HT1080 (cell line): ENCODE measurements around the gene NFE2L1. TPM values are rescaled to one million over a fixed set of nuclear protein-coding genes. Genes with fewer than 3 reads are reported as not detected.

Experiments used
- DNase-seq: peaks from one replicate; pipeline ENCODE4 v3.0.0-alpha.2; 2015; ENCODE audit warnings: low read depth
- total RNA-seq: library from RNA; depleted of rRNA; stranded (reverse); fragments of >200 nt; shearing (Covaris generic); gene quantifications from 2 replicates; pipeline ENCODE4 v1.2.3, GENCODE V29; 2014

Gene NFE2L1
- total RNA-seq, 1 experiment from 2014 or later, result 59.4 TPM

- DNase-seq, result peak; percentile 25
Measured at GRCh38 chr17:48047113-48047740, 932 bp upstream of the NFE2L1 start.

DNA sequence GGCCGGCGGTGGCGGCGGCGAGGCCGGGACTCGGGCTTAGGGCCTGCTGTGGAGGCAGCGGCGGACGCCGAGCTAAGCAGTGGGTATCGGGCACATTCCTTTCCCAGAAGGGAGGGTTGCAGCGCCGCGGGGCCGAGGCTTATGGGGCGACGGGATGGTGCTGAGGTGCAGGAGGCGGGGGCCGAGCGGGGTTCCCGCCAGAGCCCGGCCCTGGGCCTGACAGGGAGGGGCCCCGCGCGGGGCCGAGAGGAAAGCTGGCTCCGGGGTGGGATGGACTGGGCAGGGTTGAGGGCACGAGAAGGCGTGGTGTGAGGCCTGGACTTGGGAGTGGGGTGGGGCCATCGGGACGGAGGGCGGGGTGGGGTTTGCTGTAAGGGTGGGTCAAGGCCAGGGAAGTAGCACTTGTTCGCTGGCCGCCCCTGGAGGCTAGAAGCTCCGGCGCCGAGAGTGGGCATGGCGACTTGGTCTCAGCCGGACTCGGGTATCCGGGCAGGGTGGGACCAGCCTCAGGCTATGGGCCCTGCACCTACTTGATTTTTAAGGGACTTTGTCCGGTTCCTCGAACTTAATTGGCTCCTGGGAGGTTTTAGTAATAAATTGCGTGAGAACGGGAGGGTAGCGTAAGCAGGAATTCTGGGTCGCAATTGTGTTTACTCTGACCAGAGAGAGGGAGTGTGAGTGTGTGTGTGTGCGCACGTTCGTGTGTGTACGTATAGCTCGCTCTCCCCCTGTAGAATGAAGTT, 396 bp downstream of the NFE2L1 start:
- peak; percentile 91 for DNase-seq

DNA sequence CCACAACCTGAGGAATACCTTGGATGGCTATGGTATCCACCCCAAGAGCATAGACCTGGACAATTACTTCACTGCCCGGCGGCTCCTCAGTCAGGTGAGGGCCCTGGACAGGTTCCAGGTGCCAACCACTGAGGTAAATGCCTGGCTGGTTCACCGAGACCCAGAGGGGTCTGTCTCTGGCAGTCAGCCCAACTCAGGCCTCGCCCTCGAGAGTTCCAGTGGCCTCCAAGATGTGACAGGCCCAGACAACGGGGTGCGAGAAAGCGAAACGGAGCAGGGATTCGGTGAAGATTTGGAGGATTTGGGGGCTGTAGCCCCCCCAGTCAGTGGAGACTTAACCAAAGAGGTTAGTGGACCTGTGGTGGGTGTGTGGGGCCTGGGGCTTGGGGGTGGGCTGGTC, 3.1 kb downstream of the NFE2L1 start:
- DNase-seq, result no peak

DNA sequence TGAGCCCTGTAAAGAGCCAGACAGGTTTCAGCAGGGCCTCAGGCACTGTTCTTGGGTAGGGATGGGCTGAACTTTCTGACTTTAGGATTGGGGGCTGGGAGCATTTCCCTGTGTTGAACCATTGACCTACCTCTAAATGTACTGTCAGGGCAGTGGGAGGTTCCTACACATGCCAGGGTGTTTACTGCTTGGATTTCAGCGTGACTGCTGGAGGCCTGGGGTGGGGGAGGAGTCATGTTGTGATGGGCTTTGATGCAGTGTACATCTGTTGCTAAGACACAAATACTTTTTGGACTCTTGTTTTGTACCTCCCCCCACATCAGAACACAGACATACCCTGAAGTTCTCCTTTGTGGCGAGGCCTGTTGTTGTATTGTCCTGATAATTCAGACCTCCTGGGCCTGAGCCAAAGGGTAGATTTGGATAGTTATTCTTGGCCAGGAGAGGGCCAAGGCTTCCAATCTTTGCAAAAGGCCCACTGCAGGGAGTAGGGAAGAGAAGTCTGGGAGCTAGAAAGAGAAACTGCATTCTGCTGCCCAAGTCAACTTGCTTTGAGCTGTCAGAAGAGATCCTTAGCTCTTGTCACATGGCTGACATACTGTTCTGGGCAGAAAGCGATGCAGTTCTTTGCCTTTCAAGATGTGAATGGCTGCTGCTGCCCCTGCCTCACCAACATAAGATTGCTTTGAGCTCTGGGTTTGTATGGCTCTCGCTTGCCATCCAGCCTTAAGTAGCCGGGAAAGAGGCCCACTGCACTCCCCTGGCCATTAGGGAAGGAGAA, 3.7 kb downstream of the NFE2L1 start:
- DNase-seq, result no peak

DNA sequence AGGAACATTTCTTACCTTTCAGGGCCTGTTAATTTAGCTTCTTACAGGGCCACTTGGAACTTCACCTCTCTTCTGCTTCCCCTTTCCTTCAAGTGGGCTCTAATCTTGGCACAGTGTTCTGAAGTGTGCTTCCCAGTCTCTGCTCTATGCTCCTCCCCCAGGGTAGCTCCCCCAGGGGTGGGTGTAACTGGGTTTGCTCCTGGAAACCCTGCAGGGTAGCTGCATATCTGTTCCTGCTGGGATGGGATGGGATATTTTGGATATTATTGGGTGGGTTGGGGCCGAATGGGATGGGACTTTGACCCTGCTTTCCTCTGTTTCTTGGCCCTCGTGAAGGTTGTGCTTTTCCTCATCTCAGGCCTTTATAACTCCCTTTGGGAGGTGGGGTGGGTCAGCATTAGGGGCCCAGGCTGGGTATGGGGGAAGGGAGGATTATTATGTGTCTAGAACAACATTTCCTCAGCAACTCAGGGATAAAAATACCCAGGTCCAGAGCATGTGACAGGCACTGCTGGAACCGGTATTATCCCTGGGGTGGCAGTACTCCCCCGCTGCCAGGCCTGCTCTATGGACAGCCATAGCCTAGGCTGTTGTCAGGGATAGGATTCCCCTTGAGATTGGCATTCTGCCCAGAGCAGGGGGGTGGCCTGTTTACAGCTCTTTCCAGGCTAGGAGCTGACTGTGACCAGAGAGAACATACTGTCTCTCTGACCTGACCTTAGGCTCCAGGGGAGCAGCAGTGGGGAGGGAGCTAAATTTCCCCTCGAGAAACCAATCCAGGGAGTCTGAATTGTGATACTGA, 5.0 kb downstream of the NFE2L1 start:
- no peak for DNase-seq

- no peak for DNase-seq
Measured at GRCh38 chr17:48053758-48054237, 5.6 kb downstream of the NFE2L1 start.

GRCh38 chr17:48054238-48055185, 6.4 kb downstream of the NFE2L1 start:
- no peak for DNase-seq

- DNase-seq, result peak; percentile 32
Measured at GRCh38 chr17:48055531-48056245, 7.5 kb downstream of the NFE2L1 start.

DNA sequence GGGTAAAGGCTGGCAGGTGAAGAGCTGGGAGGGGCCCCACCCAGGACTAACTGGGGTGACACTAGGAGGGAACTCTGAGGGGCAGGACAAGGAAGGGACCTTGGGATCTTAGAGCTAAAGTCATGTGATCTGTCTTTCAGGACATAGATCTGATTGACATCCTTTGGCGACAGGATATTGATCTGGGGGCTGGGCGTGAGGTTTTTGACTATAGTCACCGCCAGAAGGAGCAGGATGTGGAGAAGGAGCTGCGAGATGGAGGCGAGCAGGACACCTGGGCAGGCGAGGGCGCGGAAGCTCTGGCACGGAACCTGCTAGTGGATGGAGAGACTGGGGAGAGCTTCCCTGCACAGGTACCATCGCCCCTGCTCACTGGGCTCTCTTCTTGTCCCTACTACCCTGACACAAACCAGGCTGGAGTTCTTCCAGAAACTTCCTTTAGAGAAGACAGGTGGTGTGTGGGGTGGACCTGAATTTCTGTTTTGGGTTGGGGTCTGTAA, 8.1 kb downstream of the NFE2L1 start:
- no peak for DNase-seq

DNA sequence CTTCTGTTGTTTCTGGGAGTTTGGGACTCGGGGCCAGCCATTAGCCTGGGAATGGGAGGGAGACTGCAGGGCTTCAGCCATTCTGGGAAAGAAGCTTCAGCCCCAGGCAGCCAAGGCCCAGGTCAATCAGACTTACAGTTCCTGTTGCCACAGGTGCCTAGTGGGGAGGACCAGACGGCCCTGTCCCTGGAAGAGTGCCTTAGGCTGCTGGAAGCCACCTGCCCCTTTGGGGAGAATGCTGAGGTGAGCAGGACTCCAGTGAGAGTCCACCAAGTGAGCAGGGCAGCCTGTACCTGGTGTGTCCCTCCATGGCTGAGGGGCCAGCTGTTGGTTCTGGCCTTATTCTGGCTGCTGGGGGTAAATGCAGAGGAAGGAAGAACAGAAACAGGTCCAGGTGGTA, 8.7 kb downstream of the NFE2L1 start:
- DNase-seq, result no peak

GRCh38 chr17:48057626-48058025, 9.5 kb downstream of the NFE2L1 start:
- DNase-seq, result no peak

DNA sequence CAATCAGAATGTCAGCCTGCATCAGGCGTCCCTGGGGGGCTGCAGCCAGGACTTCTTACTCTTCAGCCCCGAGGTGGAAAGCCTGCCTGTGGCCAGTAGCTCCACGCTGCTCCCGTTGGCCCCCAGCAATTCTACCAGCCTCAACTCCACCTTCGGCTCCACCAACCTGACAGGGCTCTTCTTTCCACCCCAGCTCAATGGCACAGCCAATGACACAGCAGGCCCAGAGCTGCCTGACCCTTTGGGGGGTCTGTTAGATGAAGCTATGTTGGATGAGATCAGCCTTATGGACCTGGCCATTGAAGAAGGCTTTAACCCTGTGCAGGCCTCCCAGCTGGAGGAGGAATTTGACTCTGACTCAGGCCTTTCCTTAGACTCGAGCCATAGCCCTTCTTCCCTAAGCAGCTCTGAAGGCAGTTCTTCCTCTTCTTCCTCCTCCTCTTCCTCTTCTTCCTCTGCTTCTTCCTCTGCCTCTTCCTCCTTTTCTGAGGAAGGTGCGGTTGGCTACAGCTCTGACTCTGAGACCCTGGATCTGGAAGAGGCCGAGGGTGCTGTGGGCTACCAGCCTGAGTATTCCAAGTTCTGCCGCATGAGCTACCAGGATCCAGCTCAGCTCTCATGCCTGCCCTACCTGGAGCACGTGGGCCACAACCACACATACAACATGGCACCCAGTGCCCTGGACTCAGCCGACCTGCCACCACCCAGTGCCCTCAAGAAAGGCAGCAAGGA, 10.4 kb downstream of the NFE2L1 start:
- no peak for DNase-seq

DNA sequence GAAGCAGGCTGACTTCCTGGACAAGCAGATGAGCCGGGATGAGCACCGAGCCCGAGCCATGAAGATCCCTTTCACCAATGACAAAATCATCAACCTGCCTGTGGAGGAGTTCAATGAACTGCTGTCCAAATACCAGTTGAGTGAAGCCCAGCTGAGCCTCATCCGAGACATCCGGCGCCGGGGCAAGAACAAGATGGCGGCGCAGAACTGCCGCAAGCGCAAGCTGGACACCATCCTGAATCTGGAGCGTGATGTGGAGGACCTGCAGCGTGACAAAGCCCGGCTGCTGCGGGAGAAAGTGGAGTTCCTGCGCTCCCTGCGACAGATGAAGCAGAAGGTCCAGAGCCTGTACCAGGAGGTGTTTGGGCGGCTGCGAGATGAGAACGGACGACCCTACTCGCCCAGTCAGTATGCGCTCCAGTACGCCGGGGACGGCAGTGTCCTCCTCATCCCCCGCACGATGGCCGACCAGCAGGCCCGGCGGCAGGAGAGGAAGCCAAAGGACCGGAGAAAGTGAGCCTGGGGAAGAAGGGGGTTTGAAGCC, 11.0 kb downstream of the NFE2L1 start:
- DNase-seq, result no peak

GRCh38 chr17:48060249-48060648, 12.1 kb downstream of the NFE2L1 start:
- DNase-seq, result no peak

GRCh38 chr17:48062273-48062672, 14.1 kb downstream of the NFE2L1 start:
- DNase-seq, result no peak

- DNase-seq, result no peak
Measured at GRCh38 chr17:48064638-48065037, 16.5 kb downstream of the NFE2L1 start.

DNA sequence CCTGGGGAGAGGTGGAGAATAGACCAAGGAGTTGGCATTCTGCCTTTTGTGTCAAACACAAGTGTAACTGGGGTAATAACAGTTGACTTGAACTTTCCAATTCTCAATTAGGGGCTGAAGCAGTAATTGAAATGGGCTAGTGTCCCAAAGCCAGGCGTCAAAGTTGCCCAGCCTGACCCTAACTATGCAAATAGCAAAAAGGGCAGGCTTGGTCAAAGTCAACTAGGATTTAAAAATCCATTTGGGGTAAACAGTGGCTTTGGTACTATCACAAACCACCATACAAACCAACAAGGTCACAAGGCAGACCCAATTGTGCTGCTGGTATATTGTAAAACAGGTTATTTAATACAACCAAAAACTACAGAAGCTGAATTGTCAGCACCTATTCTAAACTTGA, 18.0 kb downstream of the NFE2L1 start:
- DNase-seq, result no peak

GRCh38 chr17:48066656-48067055, 18.5 kb downstream of the NFE2L1 start:
- DNase-seq, result no peak
